KMS-11 (cell line): Measurements from ENCODE around the gene SPTLC1.
"Not testable (repeated sequence)": the region's sequence is repeated elsewhere in the genome, so short reads cannot be mapped to it uniquely, and the experiment has no call there.

Experiments used
- H2AFZ ChIP-seq: fragments of 200-600 bp; sonication (generic); 2 replicates; pipeline ENCODE4 v1.6.1; 2016; ENCODE audit warnings: antibody characterized with exemption, mixed run types, low read depth
- H3K27ac ChIP-seq: fragments of 200-600 bp; sonication (generic); 2 replicates; pipeline ENCODE4 v1.6.1; 2016; ENCODE audit warnings: mild to moderate bottlenecking, mixed run types
- H3K27me3 ChIP-seq: fragments of 200-600 bp; sonication (generic); 2 replicates; pipeline ENCODE4 v1.6.1; 2017; ENCODE audit warnings: mild to moderate bottlenecking, low read depth, mixed run types, moderate library complexity; ENCODE audit not compliant: insufficient read depth
- H3K36me3 ChIP-seq: fragments of 200-600 bp; sonication (generic); 2 replicates; pipeline ENCODE4 v1.6.1; 2017; ENCODE audit warnings: mild to moderate bottlenecking, mixed run types; ENCODE audit not compliant: insufficient read depth
- H3K4me1 ChIP-seq: fragments of 200-600 bp; sonication (generic); 2 replicates; pipeline ENCODE4 v1.6.1; 2016; ENCODE audit warnings: mild to moderate bottlenecking, low read depth, mixed run types; ENCODE audit not compliant: poor library complexity, severe bottlenecking
- H3K4me2 ChIP-seq: fragments of 200-600 bp; sonication (generic); 2 replicates; pipeline ENCODE4 v1.7.0; 2016; ENCODE audit warnings: mild to moderate bottlenecking, mixed run types
- H3K4me3 ChIP-seq: fragments of 200-600 bp; sonication (generic); IDR thresholded peaks from 2 replicates; pipeline ENCODE4 v1.6.1; 2017; ENCODE audit warnings: low read depth, low read length, mixed read lengths; ENCODE audit not compliant: insufficient read depth
- H3K79me2 ChIP-seq: fragments of 200-600 bp; sonication (generic); 2 replicates; pipeline ENCODE4 v1.6.1; 2016; ENCODE audit warnings: low read depth, mixed run types; ENCODE audit not compliant: insufficient read depth
- H3K9ac ChIP-seq: fragments of 200-600 bp; sonication (generic); 2 replicates; pipeline ENCODE4 v1.6.1; 2016; ENCODE audit warnings: mild to moderate bottlenecking, mixed run types
- H4K20me1 ChIP-seq: fragments of 200-600 bp; sonication (generic); 2 replicates; pipeline ENCODE4 v1.6.1; 2016; ENCODE audit warnings: mild to moderate bottlenecking, mixed run types; ENCODE audit not compliant: insufficient read depth
- TF ChIP-seq, protein P1 (sequence below): fragments of 200-600 bp; sonication (generic); conservative IDR thresholded peaks from 2 replicates; pipeline ENCODE4 v1.6.1; 2017; ENCODE audit warnings: low read depth, mild to moderate bottlenecking, antibody characterized with exemption, low read length, moderate library complexity, mixed read lengths

Gene SPTLC1

DNA sequence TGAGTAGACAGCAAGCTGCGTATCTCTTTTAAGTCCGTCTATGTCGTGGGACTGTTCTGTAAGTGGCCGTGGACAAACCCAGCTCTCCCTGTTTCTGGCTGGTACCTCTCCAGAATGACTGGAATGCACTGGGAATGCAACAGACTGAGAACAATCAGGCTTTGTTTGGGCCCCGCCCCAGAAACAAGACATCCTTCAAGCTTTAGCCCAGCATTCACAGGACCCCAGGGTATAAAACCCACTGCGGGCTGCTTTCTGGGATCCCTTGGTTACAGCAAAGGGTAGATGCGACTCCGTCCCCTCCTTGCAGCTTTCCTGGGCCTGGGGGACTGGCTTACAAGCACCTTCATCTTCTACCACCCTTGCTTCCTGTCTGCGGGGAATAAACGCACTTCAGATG lies 45.6 kb upstream of the SPTLC1 start:
- no peaks in the 10 kb centered on the region for H3K4me1 ChIP-seq
- H3K79me2 ChIP-seq, result no peaks in the 10 kb centered on the region
- H2AFZ ChIP-seq, result no peak overlapping the region
- H4K20me1 ChIP-seq, result no peaks in the 10 kb centered on the region
- TF ChIP-seq, protein P1, sequence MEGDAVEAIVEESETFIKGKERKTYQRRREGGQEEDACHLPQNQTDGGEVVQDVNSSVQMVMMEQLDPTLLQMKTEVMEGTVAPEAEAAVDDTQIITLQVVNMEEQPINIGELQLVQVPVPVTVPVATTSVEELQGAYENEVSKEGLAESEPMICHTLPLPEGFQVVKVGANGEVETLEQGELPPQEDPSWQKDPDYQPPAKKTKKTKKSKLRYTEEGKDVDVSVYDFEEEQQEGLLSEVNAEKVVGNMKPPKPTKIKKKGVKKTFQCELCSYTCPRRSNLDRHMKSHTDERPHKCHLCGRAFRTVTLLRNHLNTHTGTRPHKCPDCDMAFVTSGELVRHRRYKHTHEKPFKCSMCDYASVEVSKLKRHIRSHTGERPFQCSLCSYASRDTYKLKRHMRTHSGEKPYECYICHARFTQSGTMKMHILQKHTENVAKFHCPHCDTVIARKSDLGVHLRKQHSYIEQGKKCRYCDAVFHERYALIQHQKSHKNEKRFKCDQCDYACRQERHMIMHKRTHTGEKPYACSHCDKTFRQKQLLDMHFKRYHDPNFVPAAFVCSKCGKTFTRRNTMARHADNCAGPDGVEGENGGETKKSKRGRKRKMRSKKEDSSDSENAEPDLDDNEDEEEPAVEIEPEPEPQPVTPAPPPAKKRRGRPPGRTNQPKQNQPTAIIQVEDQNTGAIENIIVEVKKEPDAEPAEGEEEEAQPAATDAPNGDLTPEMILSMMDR, result no peak
- no peak overlapping the region for H3K9ac ChIP-seq
- no peaks in the 10 kb centered on the region for H3K36me3 ChIP-seq
- H3K27ac ChIP-seq, result no peak overlapping the region
- no peak overlapping the region for H3K4me3 ChIP-seq
- H3K27me3 ChIP-seq, result no peaks in the 10 kb centered on the region
- no peak overlapping the region for H3K4me2 ChIP-seq

GRCh38 chr9:92159058-92159457 lies 43.8 kb upstream of the SPTLC1 start:
- Histone ChIP-seq H3K27me3 (no peaks in the 10 kb centered on the region), H4K20me1 (no peaks in the 10 kb centered on the region), H3K4me3 (no peak overlapping the region), H3K36me3 (no peaks in the 10 kb centered on the region), H3K27ac (no peak overlapping the region), H2AFZ (no peak overlapping the region), H3K4me1 (no peaks in the 10 kb centered on the region), H3K4me2 (no peak overlapping the region), H3K9ac (no peak overlapping the region), H3K79me2 (no peaks in the 10 kb centered on the region)
- TF ChIP-seq, protein P1, result no peak

- Histone ChIP-seq H3K79me2 (no peaks in the 10 kb centered on the region), H2AFZ (no peak overlapping the region)
Observed at GRCh38 chr9:92158097-92158601, 42.9 kb upstream of the SPTLC1 start.

DNA sequence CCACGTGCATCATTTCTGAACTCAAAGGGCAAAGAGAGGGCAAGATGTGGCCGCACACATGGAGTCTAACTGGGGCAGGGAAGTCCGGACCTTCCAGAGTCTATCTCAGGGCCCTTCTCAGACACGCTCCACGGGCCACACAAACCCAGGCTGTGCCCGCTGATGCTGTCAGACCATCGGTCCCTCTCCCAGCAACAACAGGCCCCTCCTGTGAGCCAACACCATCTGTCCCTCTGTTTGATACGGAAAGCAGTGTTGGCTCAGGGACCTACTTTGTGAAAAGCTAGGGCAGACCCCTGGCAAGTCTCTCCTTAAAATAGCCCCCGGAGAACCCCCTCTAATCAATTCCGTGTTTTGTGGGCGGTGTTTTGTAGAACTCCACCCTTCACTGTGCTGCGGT lies 40.5 kb upstream of the SPTLC1 start:
- H3K27me3 ChIP-seq, H3K27ac ChIP-seq, H3K36me3 ChIP-seq, H3K9ac ChIP-seq, H3K4me3 ChIP-seq, H2AFZ ChIP-seq, H3K79me2 ChIP-seq, H3K4me2 ChIP-seq, H4K20me1 ChIP-seq, H3K4me1 ChIP-seq: not testable (repeated sequence)

More at GRCh38 chr9:92158097-92158601, 42.9 kb upstream of the SPTLC1 start:
- Histone ChIP-seq H3K36me3 (no peaks in the 10 kb centered on the region), H4K20me1 (no peaks in the 10 kb centered on the region), H3K27me3 (no peaks in the 10 kb centered on the region), H3K9ac (no peak overlapping the region), H3K4me2 (no peak overlapping the region), H3K4me3 (no peak overlapping the region), H3K27ac (no peak overlapping the region), H3K4me1 (no peaks in the 10 kb centered on the region)
- TF ChIP-seq, protein P1, result no peak

- H3K9ac ChIP-seq, result no peak overlapping the region
- H3K79me2 ChIP-seq, result no peaks in the 10 kb centered on the region
- TF ChIP-seq, protein P1, result no peak
- no peak overlapping the region for H2AFZ ChIP-seq
- no peak overlapping the region for H3K4me3 ChIP-seq
- no peak overlapping the region for H3K27ac ChIP-seq
- no peaks in the 10 kb centered on the region for H4K20me1 ChIP-seq
- H3K36me3 ChIP-seq, result no peaks in the 10 kb centered on the region
- H3K4me2 ChIP-seq, result no peak overlapping the region
- no peaks in the 10 kb centered on the region for H3K27me3 ChIP-seq
- no peaks in the 10 kb centered on the region for H3K4me1 ChIP-seq
Observed at GRCh38 chr9:92155221-92155620, 40.0 kb upstream of the SPTLC1 start.

DNA sequence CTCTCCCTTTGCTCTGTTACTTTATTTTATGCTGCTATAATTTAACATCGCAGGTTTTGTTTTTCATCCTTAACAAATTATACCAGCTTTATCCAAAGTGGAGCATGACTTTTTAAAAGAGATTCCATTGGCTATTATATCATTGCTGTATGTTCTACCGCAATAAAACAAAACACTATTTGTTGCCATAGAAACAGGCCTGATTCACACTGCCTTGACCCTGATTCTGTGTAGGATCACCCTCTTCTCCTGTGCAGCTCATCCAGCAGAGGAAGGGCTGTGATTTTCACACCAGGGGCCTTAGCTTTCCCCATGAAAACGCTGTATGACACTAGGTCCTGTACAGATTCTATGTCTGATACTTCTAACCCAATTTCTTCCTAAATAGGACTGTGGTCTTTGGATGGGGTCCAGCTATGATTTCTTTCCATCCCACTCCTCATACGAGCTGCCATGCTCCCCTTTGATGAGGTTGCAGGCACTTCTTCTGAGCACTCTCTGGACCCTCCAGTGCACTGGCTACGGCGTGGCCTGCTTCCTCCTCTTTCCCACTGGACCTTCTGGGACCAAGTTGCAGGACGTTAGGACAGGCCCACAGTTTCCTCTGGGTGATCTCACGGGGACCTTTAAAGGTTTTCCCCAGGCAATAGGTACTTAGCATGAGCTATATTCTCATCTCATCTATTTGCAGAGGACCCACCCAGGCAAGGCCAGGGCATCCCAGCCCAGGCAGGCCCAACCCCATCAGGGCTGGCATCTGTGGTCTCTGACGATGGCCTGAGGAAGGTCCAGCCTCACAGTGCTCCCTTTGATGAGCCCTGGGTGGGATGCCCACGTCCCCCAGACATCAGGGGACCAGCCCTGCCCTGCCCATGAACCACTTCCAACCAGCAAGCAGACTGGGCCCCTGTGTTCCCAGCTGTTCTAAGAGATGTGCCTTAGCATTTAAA lies 38.5 kb upstream of the SPTLC1 start:
- not testable (repeated sequence) for H2AFZ ChIP-seq, H3K27ac ChIP-seq, H3K4me1 ChIP-seq, H3K36me3 ChIP-seq, H3K9ac ChIP-seq, H4K20me1 ChIP-seq, H3K27me3 ChIP-seq, H3K4me3 ChIP-seq, H3K4me2 ChIP-seq, H3K79me2 ChIP-seq
